HG03354 (cell line): ENCODE results near the gene SCAF1.
"Not testable (repeated sequence)": the region's sequence is repeated elsewhere in the genome, so short reads cannot be mapped to it uniquely, and the experiment has no call there.

Experiments
- ATAC-seq: cut with Tn5 transposase; IDR thresholded peaks from one replicate; pipeline ENCODE4 v1.9.1; 2021; ENCODE audit warnings: mild to moderate bottlenecking; ENCODE audit not compliant: unreplicated experiment, poor library complexity, severe bottlenecking

Gene SCAF1

GRCh38 chr19:49614096-49614833 lies 27.7 kb upstream of the SCAF1 start:
- no peak for ATAC-seq

GRCh38 chr19:49615861-49616260 lies 26.1 kb upstream of the SCAF1 start:
- no peak for ATAC-seq

- no peak for ATAC-seq
These were observed 25.5 kb upstream of the SCAF1 start for GRCh38 chr19:49616532-49616931.

GRCh38 chr19:49616945-49617344 lies 25.1 kb upstream of the SCAF1 start:
- ATAC-seq: no peak

- ATAC-seq: not testable (repeated sequence)
These were observed 24.1 kb upstream of the SCAF1 start for GRCh38 chr19:49617860-49618259.

GRCh38 chr19:49624967-49625910 lies 16.8 kb upstream of the SCAF1 start:
- ATAC-seq: no peak

- ATAC-seq: no peak
These were observed 15.8 kb upstream of the SCAF1 start for GRCh38 chr19:49626226-49626625.

GRCh38 chr19:49629659-49630058 lies 12.3 kb upstream of the SCAF1 start:
- ATAC-seq: no peak

GRCh38 chr19:49631014-49631588 lies 10.9 kb upstream of the SCAF1 start:
- ATAC-seq: no peak

- no peak for ATAC-seq
These were observed 10.3 kb upstream of the SCAF1 start for GRCh38 chr19:49631610-49632192.

- ATAC-seq: no peak
These were observed 9.4 kb upstream of the SCAF1 start for GRCh38 chr19:49632576-49632975.

GRCh38 chr19:49633273-49633672 lies 8.7 kb upstream of the SCAF1 start:
- ATAC-seq: not testable (repeated sequence)

- ATAC-seq: no peak
These were observed 6.3 kb upstream of the SCAF1 start for GRCh38 chr19:49635530-49636232.

GRCh38 chr19:49636233-49636932 lies 5.6 kb upstream of the SCAF1 start:
- ATAC-seq: no peak

- no peak for ATAC-seq
These were observed 3.9 kb upstream of the SCAF1 start for GRCh38 chr19:49637821-49638738.

GRCh38 chr19:49639401-49640112 lies 2.5 kb upstream of the SCAF1 start:
- ATAC-seq: no peak

GRCh38 chr19:49640113-49640898 lies 1.7 kb upstream of the SCAF1 start, which contains the start of gene RRAS:
Gene RRAS (minus strand): TSS chr19:49640143. CDS start chr19:49640098, 45 bp downstream.
- ATAC-seq: peak; percentile 68
